Prostate gland (tissue), 2 donors: Measurements from ENCODE around the gene MYRF.

Source experiments
- POLR2A ChIP-seq: fragments of 450-650 bp; IDR thresholded peaks from one replicate; pipeline ENCODE4 v1.6.1; 2016; ENCODE audit warnings: antibody characterized with exemption, mild to moderate bottlenecking
- POLR2AphosphoS5 ChIP-seq: sonication (generic); formaldehyde crosslinking; IDR thresholded peaks from one replicate; pipeline ENCODE4 v1.6.1; 2017; ENCODE audit warnings: antibody characterized with exemption
- TF ChIP-seq, protein P1 (sequence below), 4 experiments: fragments of 200-600 bp in 2 of 4; fragments of 450-650 bp in 2 of 4; sonication (generic) in 2 of 4; IDR thresholded peaks; 1 replicate in 3 of 4; 2 replicates in 1 of 4; pipeline ENCODE4 v1.5.1; 2016 to 2019; ENCODE audit warnings: antibody characterized with exemption in 4 of 4, mild to moderate bottlenecking in 2 of 4, moderate library complexity in 2 of 4

DNA sequence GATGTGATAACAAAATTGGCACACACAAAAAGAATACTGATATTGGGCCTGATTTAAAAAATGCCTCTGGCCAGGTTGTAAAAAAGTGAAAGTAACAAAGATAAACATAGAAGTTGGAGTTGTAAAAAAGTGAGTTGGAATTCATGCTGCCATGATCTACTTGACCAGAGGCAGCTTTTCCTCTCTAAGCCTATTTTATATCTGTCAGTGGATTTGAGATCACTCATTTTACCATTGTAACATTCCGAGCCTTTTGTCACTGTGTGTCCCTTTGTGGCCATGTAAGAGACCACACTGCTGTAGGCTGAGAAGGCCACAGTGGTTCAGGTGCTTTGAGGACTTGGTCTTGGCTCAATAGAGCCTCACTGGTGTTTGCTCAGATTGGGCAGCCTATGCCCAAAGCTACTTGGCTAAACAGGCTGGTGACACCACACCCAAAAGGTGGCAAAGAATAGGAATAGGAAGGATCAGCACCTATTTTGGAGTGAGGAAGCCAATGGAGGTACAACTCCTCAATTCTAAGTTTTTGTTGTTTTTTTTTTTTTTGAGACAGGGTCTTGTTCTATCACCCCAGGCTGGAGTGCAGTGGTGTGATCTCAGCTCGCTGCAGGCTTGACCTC, 47.3 kb downstream of the MYRF start:
- TF ChIP-seq, protein P1, sequence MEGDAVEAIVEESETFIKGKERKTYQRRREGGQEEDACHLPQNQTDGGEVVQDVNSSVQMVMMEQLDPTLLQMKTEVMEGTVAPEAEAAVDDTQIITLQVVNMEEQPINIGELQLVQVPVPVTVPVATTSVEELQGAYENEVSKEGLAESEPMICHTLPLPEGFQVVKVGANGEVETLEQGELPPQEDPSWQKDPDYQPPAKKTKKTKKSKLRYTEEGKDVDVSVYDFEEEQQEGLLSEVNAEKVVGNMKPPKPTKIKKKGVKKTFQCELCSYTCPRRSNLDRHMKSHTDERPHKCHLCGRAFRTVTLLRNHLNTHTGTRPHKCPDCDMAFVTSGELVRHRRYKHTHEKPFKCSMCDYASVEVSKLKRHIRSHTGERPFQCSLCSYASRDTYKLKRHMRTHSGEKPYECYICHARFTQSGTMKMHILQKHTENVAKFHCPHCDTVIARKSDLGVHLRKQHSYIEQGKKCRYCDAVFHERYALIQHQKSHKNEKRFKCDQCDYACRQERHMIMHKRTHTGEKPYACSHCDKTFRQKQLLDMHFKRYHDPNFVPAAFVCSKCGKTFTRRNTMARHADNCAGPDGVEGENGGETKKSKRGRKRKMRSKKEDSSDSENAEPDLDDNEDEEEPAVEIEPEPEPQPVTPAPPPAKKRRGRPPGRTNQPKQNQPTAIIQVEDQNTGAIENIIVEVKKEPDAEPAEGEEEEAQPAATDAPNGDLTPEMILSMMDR (IDR thresholded peaks at IDR 0.05) = no peak
- TF ChIP-seq POLR2AphosphoS5 (no peak), POLR2A (no peak)
